NT2/D1 (cell line): ENCODE results near the gene ANKFN1.

Source experiments
- YY1 ChIP-seq: IDR thresholded peaks from 2 replicates; pipeline ENCODE4 v1.6.1; 2011; ENCODE audit not compliant: insufficient read length, insufficient read depth
- ZNF274 ChIP-seq: IDR thresholded peaks from 2 replicates; pipeline ENCODE4 v1.6.1; 2011; ENCODE audit warnings: mild to moderate bottlenecking, low read depth, low read length

DNA sequence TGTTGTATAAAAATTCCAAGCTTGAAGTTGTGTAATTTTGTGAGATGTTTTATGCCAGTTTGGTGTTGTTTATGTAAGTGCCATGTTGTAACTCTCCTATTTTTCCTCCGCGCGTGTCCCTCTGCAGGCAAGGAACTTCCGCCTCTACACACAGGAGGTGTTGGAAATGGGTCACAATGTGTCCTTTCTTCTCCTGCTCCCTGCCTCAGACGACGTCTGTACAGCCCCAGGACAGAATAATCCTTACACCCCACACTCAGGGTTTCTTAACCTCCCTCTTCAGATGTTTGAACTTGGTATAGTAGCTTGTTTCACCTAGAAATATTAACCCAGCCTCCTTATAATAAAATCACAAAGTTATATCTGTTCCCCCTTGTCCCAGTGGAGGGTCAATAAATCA, 329.0 kb downstream of the ANKFN1 start:
- TF ChIP-seq ZNF274 = no peak
- TF ChIP-seq YY1 = no peak
